ENCODE measurements around the gene TNPO2. TPM values are rescaled to one million over a fixed set of nuclear protein-coding genes. Genes with fewer than 3 reads are reported as not detected.
"Not testable (repeated sequence)": the region's sequence is repeated elsewhere in the genome, so short reads cannot be mapped to it uniquely, and the experiment has no call there.

The TNPO2 gene
- total and polyA plus RNA-seq, 2 donors (not counting 1 experiment from before 2014, with no cell fraction given), result 36.0 to 52.5 TPM

- no peak overlapping the region for H2AFZ ChIP-seq (ENCODE audit: low read length)
- no peaks in the 10 kb centered on the region for H3K27me3 ChIP-seq (ENCODE audit: control insufficient read depth, insufficient read depth, low read length)
- H3K79me2 ChIP-seq (ENCODE audit: control insufficient read depth, insufficient read depth, low read length), result no peaks in the 10 kb centered on the region
- H3K9ac ChIP-seq (ENCODE audit: insufficient read depth, low read length), result no peak overlapping the region
- H3K27ac ChIP-seq (ENCODE audit: insufficient read depth, low read length), result no peak overlapping the region
- H3K4me3 ChIP-seq (replicated peaks in 1 of 4; ENCODE audit: control extremely low read depth in 1 of 4, insufficient read depth in 1 of 4, low read depth in 3 of 4, low read length in 4 of 4), result no peak overlapping the region
- H4K20me1 ChIP-seq (ENCODE audit: control insufficient read depth, extremely low read depth, insufficient read depth, low read length), result no peaks in the 10 kb centered on the region
- H3K9me3 ChIP-seq (ENCODE audit: control insufficient read depth, insufficient read depth, low read depth, low read length), result no peaks in the 10 kb centered on the region
- peaks cover 22% of the 10 kb centered on the region for H3K36me3 ChIP-seq (ENCODE audit: control insufficient read depth, insufficient read depth, low read length)
- H3K4me2 ChIP-seq (ENCODE audit: extremely low read depth, insufficient read depth, low read length), result no peak overlapping the region
- no peaks in the 10 kb centered on the region for H3K4me1 ChIP-seq (ENCODE audit: control insufficient read depth, extremely low read depth, insufficient read depth, low read length)
- no peak for TF ChIP-seq EZH2 (IDR thresholded peaks at IDR 0.05; ENCODE audit: low read length, missing control alignments)
- TF ChIP-seq CTCF (conservative IDR thresholded peaks at IDR 0.05 in 1 of 2, IDR thresholded peaks at IDR 0.05 in 1 of 2; ENCODE audit: low read depth in 1 of 2, low read length in 2 of 2), result no peak
- DNase-seq (ENCODE audit: low read depth in 2 of 2), result no peak
Observed at GRCh38 chr19:12698138-12698537, 25.6 kb downstream of the TNPO2 start.

- H3K27me3 ChIP-seq (ENCODE audit: control insufficient read depth, insufficient read depth, low read length); H2AFZ ChIP-seq (ENCODE audit: low read length); H4K20me1 ChIP-seq (ENCODE audit: control insufficient read depth, extremely low read depth, insufficient read depth, low read length); H3K4me3 ChIP-seq (replicated peaks in 1 of 4; ENCODE audit: control extremely low read depth in 1 of 4, insufficient read depth in 1 of 4, low read depth in 3 of 4, low read length in 4 of 4); H3K9ac ChIP-seq (ENCODE audit: insufficient read depth, low read length); H3K4me2 ChIP-seq (ENCODE audit: extremely low read depth, insufficient read depth, low read length); H3K79me2 ChIP-seq (ENCODE audit: control insufficient read depth, insufficient read depth, low read length); H3K4me1 ChIP-seq (ENCODE audit: control insufficient read depth, extremely low read depth, insufficient read depth, low read length); DNase-seq (ENCODE audit: low read depth in 2 of 2); H3K27ac ChIP-seq (ENCODE audit: insufficient read depth, low read length); H3K9me3 ChIP-seq (ENCODE audit: control insufficient read depth, insufficient read depth, low read depth, low read length): not testable (repeated sequence)
- H3K36me3 ChIP-seq (ENCODE audit: control insufficient read depth, insufficient read depth, low read length), result peaks cover 15% of the 10 kb centered on the region
Observed at GRCh38 chr19:12697425-12697824, 26.3 kb downstream of the TNPO2 start.

GRCh38 chr19:12696366-12697335, 27.1 kb downstream of the TNPO2 start, which contains the start of gene FBXW9:
TSS of gene FBXW9 (minus strand) at chr19:12696631. CDS start at chr19:12696581, 50 bp downstream.
- Histone ChIP-seq H4K20me1 (ENCODE audit: control insufficient read depth, extremely low read depth, insufficient read depth, low read length) (no peaks in the 10 kb centered on the region), H3K9ac (ENCODE audit: insufficient read depth, low read length) (peak within 1 kb of the TSS; percentile 63), H3K27ac (ENCODE audit: insufficient read depth, low read length) (peak within 1 kb of the TSS; percentile 73), H3K9me3 (ENCODE audit: control insufficient read depth, insufficient read depth, low read depth, low read length) (no peaks in the 10 kb centered on the region), H3K36me3 (ENCODE audit: control insufficient read depth, insufficient read depth, low read length) (peaks cover 8% of the 10 kb centered on the region), H3K79me2 (ENCODE audit: control insufficient read depth, insufficient read depth, low read length) (no peaks in the 10 kb centered on the region), H3K4me1 (ENCODE audit: control insufficient read depth, extremely low read depth, insufficient read depth, low read length) (no peaks in the 10 kb centered on the region), H2AFZ (ENCODE audit: low read length) (peak within 1 kb of the TSS; percentile 76), H3K4me2 (ENCODE audit: extremely low read depth, insufficient read depth, low read length) (peak within 1 kb of the TSS; percentile 90), H3K27me3 (ENCODE audit: control insufficient read depth, insufficient read depth, low read length) (no peaks in the 10 kb centered on the region), H3K4me3 (replicated peaks in 1 of 4; ENCODE audit: control extremely low read depth in 1 of 4, insufficient read depth in 1 of 4, low read depth in 3 of 4, low read length in 4 of 4) (peak within 1 kb of the TSS; percentile 58 to 86 (median 73))
- no peak for TF ChIP-seq CTCF (conservative IDR thresholded peaks at IDR 0.05 in 1 of 2, IDR thresholded peaks at IDR 0.05 in 1 of 2; ENCODE audit: low read depth in 1 of 2, low read length in 2 of 2)
- no peak for TF ChIP-seq EZH2 (IDR thresholded peaks at IDR 0.05; ENCODE audit: low read length, missing control alignments)
- peak; percentile 94 to 97 for DNase-seq (ENCODE audit: low read depth in 2 of 2)
